H7 (cell line): Measurements from ENCODE around the gene SLC5A10. TPM values are rescaled to one million over a fixed set of nuclear protein-coding genes. Genes with fewer than 3 reads are reported as not detected.
"Not testable (repeated sequence)": the region's sequence is repeated elsewhere in the genome, so short reads cannot be mapped to it uniquely, and the experiment has no call there.

Experiments used
- DNase-seq: peaks from one replicate; pipeline ENCODE4 v3.0.0; 2012
- H3K27me3 ChIP-seq: 2 replicates; pipeline ENCODE4 v1.6.0; 2011; ENCODE audit warnings: mild to moderate bottlenecking, low read length; ENCODE audit not compliant: control insufficient read depth, insufficient read depth
- H3K36me3 ChIP-seq: replicated peaks from 2 replicates; pipeline ENCODE4 v1.5.1; 2011; ENCODE audit warnings: low read length; ENCODE audit not compliant: control insufficient read depth, insufficient read depth
- H3K4me3 ChIP-seq: 2 replicates; pipeline ENCODE4 v1.5.1; 2011; ENCODE audit warnings: low read depth, mild to moderate bottlenecking, control low read depth, low read length, moderate library complexity; ENCODE audit not compliant: insufficient read depth
- total RNA-seq: library from RNA; depleted of rRNA; stranded (reverse); fragments of >200 nt; shearing (Covaris generic); gene quantifications from 2 replicates; pipeline ENCODE4 v1.2.3, GENCODE V29; 2014

Gene SLC5A10
- total RNA-seq, 1 experiment from 2014 or later: not detected

- no peak for DNase-seq
- H3K27me3 ChIP-seq: no peaks in the 10 kb centered on the region
- no peaks in the 10 kb centered on the region for H3K36me3 ChIP-seq
- H3K4me3 ChIP-seq: no peak overlapping the region
Measured at GRCh38 chr17:19017401-19017800, 65.4 kb downstream of the SLC5A10 start.

DNA sequence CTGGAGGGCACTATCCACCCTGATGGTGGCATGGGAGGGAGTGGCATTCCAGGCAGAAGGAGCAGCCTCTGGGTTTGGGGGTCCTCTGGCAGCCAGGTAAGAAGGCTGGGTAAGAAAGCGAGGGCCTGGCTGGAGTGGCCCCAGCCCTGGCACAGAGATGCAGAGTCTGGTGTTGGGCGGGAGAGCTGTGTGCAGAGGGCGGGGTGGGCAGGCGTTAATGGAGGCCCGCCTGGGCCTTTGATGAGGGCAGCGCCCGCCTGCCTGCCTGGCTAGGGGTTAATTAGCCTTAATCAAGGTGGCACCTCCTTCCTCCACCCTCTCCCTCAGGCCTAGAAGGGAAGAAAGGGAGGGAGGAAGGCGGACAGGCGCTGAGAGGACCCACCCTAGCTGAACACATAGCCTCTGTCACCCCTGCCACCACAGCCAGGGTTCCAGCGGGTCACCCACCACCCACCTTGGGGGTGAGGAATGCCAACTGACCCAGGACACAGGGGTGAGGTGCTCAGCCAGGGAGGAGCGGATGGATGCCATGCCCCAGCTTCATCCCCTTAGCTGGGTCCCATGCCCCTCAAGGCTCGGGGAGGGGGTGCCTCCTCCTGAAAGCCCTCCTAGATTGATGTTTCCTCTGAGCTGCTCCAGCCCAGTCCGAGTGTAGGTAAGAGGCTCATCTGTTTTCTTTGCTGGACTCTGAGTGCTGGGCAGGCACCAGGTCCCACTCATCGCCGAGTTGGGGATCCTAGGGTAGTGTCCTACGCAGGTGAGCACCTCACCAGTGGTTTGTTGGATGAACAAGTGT is 66.0 kb downstream of the SLC5A10 start:
- H3K4me3 ChIP-seq: no peak overlapping the region
- no peaks in the 10 kb centered on the region for H3K36me3 ChIP-seq
- no peak for DNase-seq
- no peaks in the 10 kb centered on the region for H3K27me3 ChIP-seq

DNA sequence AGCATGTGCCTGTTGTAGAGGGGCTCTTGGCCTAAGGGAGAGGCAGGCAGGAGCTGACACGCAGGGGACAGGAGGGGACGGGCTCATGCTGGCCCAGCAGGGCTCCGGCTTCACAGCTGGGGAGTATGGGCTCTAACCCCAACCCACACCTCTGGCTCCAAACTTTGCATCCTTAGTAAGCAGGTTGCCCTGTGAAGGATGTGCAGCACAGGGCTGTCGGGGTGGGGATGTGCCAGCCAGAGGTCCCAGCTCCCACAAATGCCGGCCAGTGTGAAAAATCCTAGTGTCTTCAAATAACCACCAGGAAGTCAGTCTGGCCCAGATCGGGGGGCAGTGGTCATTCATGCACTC is 66.6 kb downstream of the SLC5A10 start:
- no peak for DNase-seq
- H3K4me3 ChIP-seq: no peak overlapping the region
- H3K36me3 ChIP-seq: no peaks in the 10 kb centered on the region
- H3K27me3 ChIP-seq: no peaks in the 10 kb centered on the region

GRCh38 chr17:19019041-19019941 is 67.3 kb downstream of the SLC5A10 start:
- no peaks in the 10 kb centered on the region for H3K27me3 ChIP-seq
- DNase-seq: no peak
- H3K4me3 ChIP-seq: no peak overlapping the region
- no peaks in the 10 kb centered on the region for H3K36me3 ChIP-seq

DNA sequence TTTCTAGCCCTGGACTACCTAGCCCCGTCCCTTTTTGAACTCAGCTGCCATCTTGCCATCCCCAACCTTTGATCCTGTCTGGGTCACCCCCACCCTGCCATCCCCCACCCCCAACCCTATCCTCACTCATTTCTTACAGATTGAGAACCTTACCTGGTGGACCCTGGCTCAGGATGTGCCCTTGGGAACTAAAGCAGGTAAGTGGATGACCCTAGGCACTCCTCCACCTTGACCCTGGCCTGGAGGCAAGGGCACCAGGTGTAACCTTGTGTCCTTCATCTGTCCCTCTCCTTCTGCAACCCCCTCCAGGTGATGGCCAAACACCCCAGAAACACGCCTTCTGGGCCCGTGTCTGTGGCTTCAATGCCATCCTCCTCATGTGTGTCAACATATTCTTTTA is 68.1 kb downstream of the SLC5A10 start:
- Histone ChIP-seq H3K27me3 (no peaks in the 10 kb centered on the region), H3K36me3 (no peaks in the 10 kb centered on the region), H3K4me3 (no peak overlapping the region)
- DNase-seq: no peak

GRCh38 chr17:19021011-19021621 is 69.2 kb downstream of the SLC5A10 start:
- not testable (repeated sequence) for DNase-seq, H3K4me3 ChIP-seq, H3K36me3 ChIP-seq, H3K27me3 ChIP-seq

DNA sequence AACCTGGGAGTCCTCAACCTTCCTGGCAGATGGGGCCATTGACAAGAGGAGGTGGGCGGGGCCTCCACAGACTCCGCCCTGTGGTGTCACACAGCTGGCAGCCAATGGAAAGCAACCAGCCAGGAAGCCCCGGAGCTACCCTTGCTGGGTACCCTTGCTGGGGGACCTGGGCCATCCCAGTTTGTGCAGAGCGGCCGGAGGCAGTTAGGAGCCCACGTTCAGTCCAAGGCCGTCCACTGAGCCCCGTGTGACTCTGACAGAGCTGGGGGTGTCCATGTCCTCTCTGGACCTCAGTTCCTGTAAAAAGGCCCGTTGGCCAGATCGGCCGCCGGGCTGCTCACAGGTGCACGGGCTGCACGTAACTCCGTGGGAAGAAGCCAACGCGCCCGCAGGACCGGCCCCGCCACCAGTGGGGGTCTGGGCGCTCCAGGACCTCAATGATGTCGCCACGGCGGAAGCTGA is 69.7 kb downstream of the SLC5A10 start:
- DNase-seq: no peak

DNA sequence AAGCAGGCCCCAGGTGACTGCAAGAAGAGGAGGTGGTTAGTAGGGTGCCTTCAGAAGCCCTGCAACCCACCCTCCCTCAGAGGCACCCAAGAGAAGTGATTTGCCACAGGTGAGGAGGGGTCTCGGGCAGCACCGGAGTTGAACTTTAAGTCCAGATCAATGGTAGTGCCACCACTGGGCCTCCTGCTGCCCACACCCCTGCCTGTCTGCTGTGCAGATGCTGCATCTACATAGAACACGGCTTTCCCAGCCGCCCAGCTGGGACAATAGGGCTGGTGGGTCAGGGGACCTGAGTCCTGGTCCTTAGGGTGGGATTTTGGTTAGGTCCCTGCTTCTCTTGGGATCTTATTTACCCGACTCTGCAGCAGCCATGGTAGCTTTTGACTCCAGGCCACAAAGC is 70.2 kb downstream of the SLC5A10 start:
- Histone ChIP-seq H3K36me3 (no peaks in the 10 kb centered on the region), H3K27me3 (no peaks in the 10 kb centered on the region), H3K4me3 (no peak overlapping the region)
- DNase-seq: no peak

More for the DNA sequence above, 69.7 kb downstream of the SLC5A10 start:
- Histone ChIP-seq H3K36me3 (no peaks in the 10 kb centered on the region), H3K4me3 (no peak overlapping the region), H3K27me3 (no peaks in the 10 kb centered on the region)

DNA sequence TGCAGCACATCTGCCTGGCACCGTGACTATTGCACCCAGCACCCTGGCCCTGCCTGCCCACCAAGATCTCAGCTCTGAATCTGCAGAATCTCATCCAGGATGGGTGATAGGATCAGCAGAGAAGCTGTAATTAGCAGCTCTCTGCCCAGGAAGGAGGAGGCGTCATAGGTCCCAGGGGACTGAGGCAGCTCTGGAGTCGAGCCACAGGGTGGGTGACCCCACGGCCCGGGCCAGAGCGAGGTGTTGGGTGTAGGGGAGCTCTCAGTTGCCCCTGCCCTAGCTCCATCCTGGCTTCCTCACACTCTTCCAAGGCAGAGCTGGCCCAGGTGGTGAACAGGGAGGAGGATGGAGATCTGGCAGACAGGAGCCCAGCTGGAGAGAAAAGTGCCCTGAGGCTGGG is 70.8 kb downstream of the SLC5A10 start:
- no peak for DNase-seq
- Histone ChIP-seq H3K27me3 (no peaks in the 10 kb centered on the region), H3K4me3 (no peak overlapping the region)

GRCh38 chr17:19023209-19023999 is 71.4 kb downstream of the SLC5A10 start:
- Histone ChIP-seq H3K4me3 (no peak overlapping the region), H3K36me3 (no peaks in the 10 kb centered on the region), H3K27me3 (no peaks in the 10 kb centered on the region)
- no peak for DNase-seq

More for the DNA sequence above, 70.8 kb downstream of the SLC5A10 start:
- no peaks in the 10 kb centered on the region for H3K36me3 ChIP-seq

DNA sequence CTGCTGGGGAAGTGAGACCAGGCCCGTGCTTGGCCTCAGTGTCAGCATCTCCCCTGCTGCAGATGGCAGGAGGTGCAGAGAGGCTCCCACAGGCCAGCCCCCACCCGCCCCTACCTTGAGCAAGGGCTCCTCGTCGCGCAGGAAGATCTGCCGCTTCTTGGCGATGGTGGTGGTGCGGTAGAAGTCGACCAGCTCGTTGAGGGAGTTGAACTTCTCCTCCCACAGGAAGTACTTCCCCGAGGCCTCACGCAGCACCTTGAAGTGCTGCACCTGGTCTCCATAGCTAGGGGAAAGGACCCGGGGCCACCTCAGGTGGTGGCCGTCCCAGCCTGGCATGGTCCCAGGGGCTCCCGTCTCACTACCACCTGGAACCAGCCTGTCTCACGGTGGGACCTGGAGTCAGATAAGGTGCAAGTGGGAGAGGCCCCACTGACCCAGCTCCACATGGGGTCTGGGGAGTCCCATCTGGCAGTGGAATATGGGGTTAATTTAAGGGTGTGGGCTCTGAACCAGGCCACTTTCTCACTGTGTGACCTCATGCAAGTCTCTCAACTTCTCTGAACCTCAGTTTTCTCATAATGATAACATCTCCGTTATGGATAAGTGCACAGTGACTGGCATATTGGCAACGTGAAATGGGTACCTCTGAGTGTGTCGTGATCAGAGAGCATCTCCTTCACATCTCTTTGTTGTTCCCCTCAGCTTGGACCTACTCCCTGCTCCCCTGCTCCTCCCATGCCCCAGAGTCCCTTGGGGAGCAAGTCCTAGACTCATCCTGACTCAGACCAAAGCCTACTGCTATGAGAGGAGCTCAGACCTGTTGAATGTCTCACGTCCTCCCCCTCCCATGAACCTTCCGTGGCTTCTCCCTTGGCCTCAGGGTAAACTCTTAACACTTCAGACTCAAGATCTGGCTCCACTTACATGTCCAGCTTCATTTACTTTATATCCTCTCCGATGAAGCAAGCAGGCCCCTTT is 72.4 kb downstream of the SLC5A10 start:
- Histone ChIP-seq H3K27me3 (no peaks in the 10 kb centered on the region), H3K36me3 (no peaks in the 10 kb centered on the region), H3K4me3 (no peak overlapping the region)
- DNase-seq: no peak

GRCh38 chr17:19028671-19029070 is 76.7 kb downstream of the SLC5A10 start:
- not testable (repeated sequence) for DNase-seq, H3K27me3 ChIP-seq, H3K4me3 ChIP-seq, H3K36me3 ChIP-seq

- H3K36me3 ChIP-seq, DNase-seq, H3K27me3 ChIP-seq, H3K4me3 ChIP-seq: not testable (repeated sequence)
Measured at GRCh38 chr17:19029740-19030139, 77.8 kb downstream of the SLC5A10 start.
